ENCODE results near the gene ARRB1. TPM values are rescaled to one million over a fixed set of nuclear protein-coding genes. Genes with fewer than 3 reads are reported as not detected.

ARRB1 gene
- total RNA-seq, 1 donor from 2014 or later = 52.1 TPM

DNA sequence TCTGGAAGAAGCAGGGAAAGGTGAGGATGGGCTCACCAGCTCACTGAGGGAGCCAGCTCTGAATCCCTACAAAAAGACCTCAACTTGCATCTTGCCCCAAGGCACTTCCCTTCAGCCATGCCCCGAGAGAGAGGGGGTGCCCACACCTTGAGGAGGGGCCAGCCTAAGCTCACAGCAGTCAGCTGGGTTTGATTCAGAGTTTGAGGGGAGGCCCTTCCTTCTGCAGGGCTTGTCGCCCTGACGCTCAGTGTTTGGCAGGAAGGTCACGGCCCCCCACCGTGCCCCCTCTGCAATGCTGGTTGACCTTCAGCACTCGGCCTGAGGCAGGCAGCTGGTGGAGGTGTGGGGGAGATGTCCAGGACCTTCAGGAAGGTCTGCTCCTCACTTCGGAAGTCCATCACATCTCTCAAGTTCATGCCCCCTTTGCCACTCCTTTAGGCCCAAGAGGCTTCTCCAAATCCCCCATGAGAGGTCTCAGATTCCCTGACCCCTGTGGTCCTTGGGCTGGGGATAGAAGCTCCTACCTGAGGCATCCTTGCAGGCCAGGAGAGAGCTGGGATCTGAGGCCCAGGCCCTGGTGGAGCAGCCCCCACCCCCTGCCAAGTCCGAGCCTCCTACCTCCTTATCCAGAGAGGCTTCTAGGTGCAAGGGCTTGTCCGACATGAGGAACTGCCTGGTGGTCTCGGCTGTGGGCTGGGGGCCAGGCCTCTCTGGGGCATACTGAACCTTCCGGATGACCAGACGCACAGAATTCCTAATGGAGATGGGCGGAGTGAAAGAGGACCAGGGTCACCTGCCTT, 73.3 kb downstream of the ARRB1 start:
- intact Hi-C loops (cut with micrococcal nuclease) = no loop called here

DNA sequence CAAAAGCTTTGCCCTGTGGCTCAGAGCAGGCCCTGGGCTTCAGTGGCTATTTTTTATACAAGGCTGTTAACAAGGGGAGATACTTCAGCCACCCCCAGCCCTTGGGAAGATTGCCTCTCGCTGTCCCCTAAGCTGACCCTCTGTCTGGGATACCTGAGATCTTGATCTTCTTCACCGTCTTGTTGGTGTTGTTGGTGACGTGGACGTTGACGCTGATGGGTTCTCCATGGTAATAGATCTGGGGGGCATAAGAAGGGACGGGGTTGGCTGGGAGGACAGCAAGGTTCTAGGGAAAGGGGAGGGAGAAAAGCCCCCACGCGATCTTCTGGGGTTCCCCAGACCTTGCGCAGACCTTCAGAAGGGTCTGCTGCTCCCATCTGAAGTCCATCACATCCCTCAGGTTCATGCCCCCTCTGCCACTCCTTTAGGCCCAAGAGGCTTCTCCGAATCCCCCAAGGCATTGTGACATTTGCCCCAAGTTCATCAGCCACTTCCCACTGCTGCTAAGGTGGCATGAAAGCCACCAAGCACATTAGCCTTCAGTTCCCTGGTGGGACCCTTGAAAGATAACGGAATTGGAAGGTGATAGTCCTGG, 74.2 kb downstream of the ARRB1 start:
- intact Hi-C loops (cut with micrococcal nuclease) = no loop called here

DNA sequence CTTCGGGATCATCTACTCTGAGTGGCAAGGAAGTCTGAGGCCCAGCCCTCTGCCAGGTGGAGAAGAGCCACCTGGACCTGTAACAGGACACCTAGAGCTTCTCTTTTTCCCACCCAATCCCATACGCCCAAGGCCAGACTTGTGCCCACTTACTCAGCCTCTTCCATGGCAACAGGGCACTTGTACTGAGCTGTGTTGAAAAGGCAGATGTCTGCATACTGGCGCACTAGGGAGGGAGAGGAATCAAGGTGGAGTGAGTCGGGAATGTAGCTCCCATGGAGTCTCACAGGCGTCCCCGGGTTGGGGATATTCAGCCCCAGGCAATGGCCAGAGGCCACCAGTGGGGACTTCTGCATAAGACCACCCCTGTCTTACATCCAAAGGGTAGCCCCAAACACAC, 74.8 kb downstream of the ARRB1 start:
- intact Hi-C loops (cut with micrococcal nuclease) = no loop called here

DNA sequence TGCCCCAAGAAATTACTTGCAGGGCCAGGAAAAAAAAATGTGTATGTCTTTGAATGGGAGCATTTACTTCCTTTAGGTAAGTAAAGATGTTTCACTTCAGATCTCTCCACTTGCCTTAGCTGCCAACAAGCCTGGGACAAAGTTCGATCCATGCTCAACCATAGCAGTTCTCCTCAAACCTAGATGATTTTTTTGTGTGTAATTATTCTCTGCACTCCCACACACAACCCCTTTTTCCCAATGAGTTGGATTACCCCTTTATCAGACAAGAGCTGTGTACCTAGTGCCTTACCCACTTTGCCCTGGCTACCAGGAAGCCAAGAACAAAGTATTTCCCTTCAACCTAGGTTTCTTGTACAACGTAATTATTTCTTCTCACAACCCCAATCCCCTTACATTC, 75.3 kb downstream of the ARRB1 start:
- intact Hi-C loops (cut with micrococcal nuclease) = no loop called here

DNA sequence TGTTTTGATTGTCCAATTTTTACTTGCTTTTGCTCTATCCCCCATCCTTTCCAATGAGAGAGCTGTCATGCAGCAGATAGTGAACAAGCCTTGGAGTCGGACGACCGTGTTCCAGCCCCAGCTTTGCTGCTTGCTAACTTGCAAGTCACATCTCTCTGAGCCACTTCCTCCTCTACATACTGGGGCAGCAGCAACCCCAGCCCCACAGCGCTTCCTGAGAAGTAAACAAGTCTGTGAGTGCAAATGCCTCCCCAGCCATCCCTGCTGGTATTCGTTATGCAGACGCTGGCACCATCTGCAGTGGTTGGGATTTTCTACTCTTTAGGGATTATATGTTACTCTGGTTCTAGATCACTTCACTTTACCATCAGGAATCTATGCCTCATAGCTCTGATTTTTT, 75.9 kb downstream of the ARRB1 start:
- intact Hi-C loops (cut with micrococcal nuclease) = loop anchor here (1.0 kb wide), 1 partner anchor 109 kb away; no protein-coding TSS in a partner anchor

DNA sequence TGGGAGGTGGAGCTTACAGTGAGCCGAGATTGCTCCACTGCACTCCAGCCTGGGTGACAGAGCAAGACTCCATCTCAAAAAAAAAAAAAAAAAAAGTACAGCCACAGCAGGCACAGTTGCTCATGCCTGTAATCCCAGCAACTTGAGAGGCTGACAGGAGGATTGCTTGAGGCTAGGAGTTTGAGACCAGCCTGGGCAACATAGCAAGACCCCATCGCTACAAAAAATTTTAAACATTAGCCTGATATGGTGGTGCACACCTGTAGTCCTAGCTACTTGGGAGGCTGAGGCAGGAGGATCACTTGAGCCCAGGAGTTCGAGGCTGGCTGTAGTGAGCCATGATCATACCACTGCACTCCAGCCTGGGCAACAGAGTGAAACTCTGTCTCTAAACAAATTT, 76.7 kb downstream of the ARRB1 start:
- intact Hi-C loops (cut with micrococcal nuclease) = loop anchor here (1.0 kb wide), 1 partner anchor 110 kb away; no protein-coding TSS in a partner anchor

DNA sequence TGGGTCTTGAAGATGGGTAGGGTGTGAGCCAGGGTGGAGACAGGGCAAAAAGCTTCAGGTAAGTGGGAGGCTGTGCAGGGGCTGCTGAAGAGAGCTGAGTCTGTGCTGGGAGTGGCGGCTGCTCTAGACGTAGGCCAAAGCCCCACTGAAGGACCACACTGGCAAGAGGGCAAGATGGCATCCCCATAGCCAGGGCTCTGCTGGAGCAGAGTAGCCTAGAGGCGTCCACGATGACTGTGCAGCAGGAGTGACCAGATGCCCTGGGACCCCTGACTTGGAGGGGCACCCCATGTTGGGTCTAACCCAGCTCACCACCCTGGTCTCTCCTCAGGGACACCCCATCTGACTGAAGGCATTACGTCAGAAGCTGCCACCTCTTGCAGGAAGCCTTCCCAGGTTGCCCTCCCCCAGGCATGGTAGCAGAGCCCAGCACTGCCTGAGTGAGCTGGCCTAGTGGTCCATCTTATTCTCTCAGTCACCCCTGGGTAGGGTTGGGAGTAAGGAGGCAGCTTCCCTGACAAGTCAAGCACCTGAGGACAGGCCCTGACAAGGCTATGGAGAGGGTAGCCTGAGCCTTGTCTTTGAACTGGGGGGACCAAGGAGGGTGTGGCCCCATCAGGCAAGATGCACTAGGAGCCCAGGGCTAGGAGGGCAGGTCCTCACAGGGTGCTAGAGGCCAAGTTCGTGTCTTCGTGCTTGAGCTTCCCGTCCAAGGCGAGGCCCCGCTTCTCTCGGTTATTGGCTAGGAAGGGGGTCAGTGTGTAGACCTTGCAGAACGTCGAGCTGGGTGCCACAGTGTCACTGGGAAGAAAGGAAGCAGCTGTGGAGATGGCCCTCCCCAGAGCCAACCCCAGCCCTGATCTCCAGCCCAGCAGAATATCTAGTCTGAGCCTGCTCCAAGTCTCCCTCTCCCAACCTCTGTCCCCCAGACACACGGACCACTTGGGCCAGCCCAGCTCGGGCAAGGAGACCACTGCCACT, 77.8 kb downstream of the ARRB1 start:
- intact Hi-C loops (cut with micrococcal nuclease) = no loop called here

DNA sequence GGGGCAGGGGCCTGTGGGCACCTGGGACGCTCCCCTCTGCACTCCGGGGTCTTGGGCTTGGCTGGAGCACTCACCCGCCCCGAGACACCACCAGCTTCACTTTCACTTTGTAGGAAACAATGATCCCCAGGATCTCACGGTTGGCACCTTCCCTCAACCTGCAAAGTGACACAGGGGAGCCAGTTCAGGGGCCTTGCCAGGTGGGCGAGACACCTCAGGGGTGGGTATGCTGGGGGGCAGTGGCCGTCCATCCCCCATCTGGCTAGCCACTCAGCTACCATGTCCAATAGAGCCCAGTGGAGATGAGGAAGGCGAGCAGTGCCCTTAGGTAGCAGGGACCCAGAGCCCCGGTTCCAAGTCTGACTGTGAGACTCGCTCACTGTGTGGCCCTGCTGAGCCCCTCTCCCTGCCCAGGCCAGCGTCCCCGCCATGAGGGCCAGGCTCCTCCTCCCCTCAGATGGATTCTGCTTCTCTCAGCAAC, 78.6 kb downstream of the ARRB1 start:
- intact Hi-C loops (cut with micrococcal nuclease) = no loop called here

DNA sequence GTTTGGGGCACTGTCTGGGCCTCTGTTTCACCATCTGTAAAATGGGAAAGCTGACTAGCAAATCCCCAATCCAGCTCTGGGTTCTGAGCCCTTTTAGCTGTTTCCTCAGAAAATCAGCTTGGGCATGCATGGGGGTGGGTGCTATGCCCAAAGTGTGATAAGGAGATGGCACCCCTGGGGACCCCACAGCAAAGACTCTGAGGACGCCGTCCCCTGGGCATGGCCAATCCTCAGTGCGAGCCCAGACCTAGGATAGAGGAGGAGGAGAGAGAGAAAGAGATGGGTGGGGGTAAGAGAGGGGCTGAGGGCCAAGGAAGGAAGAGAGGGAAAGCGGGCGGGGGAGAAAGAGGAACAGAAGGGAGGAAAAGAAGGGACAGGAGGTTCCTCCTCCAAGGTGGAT, 79.1 kb downstream of the ARRB1 start:
- intact Hi-C loops (cut with micrococcal nuclease) = no loop called here

DNA sequence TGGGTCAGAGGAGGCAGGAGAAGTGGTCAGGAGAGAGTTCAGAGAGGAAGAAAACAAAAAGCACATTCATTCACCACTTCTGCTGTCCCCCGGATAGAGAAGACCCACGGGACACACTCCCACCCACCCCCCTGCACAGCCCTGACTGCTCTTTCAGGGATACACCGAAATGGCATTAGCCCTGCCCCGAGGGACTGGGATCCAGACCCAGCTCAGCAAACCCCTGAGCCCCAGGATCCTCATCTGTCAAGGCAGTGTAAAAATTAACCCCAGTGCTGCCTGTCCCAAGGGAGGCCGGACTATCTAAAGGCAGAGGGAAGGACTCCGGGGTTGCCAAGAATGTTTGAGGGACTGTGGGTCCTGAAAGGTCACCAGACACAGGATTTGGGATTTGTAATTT, 79.7 kb downstream of the ARRB1 start:
- intact Hi-C loops (cut with micrococcal nuclease) = no loop called here

DNA sequence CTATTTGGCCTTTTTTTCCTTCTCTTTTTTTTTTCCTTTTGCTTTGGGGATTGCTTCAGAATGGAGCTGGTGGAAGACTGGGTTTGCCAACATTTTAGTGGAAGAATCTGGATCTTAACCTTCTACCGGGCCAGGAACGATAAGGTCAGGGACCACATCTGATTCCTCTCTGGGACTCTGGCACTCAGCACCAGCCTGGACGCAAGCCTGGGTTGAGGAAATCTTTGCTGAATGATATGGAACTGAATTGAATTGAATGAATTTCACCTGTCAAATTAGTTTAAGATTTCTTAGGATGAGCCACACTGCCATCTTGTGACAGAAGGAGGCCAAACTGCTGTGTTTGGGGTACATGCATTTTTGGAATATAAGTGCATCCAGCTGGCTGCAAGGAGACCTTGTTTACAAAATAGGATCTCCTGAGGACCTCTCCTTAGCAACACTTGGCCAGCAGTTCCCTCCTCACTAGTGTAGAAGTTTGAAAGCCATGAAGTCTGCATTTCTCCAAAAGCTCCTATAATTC, 80.5 kb downstream of the ARRB1 start:
- intact Hi-C loops (cut with micrococcal nuclease) = no loop called here

DNA sequence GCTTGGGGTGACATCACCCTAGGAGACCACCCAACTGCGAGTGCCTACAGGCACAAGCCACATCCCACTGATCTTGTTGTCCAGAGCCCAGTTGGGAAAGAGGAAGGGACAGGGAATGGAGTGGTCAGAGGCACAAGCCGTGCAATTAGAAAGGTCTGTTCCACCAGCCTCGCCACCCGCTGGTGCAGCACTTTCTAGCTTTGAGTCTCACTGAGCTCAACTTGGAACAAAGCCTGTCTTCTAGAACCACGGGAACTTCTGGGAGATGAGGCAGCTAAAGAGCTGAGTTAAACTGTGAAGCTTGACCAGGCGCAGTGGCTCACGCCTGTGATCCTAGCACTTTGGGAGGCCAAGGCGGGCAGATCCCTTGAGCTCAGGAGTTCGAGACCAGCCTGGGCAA, 81.6 kb downstream of the ARRB1 start:
- intact Hi-C loops (cut with micrococcal nuclease) = no loop called here

DNA sequence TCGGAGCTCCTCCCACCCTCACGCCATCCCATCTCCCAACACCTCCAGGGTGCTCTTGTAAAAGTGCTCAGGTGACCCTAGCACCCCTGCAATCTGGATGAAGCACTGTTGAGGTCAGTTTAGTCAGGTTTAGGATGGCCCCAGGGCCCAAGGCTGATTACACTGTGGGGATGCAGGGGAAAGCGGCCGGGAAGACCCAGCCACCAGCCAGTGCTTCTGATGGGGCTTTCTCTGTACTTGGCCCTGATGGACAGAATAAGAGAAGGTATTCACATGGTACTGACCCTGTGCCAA, 82.1 kb downstream of the ARRB1 start:
- intact Hi-C loops (cut with micrococcal nuclease) = no loop called here

DNA sequence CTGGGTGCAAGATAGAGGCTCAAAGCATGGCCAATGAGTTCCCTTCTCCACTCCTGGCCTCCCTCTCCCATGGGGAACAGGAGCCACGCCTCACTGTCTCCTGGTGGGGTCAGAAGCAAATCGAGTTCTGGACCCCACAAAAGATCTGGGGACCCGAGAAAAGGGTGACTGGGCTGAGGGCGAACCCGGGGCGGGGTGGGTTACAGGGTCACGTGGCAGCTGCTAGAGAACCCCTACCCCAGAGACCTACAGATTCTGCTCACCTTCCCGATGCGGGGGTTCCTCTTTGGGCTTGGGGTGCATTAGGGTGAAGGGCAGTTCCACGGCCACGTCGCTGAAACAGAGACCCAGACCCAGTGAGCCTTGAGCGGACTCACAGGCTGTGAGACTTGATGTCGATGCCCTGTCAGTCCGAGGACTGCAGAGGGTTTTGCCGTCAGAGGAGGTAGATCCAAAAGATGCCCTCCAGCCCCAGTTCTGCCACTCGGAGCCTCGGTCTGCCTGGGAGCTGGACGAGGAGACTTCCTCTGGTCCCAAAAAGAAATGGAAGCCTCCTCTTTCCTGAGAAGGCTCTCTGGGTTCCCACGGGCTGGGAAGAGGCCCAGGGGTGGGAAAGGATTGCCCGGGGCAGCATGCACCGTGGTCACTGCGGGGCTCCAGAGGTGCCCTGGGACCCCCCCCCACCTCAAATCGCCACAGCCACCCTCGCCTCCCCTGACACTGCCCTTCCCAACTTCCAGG, 82.7 kb downstream of the ARRB1 start:
- intact Hi-C loops (cut with micrococcal nuclease) = no loop called here

DNA sequence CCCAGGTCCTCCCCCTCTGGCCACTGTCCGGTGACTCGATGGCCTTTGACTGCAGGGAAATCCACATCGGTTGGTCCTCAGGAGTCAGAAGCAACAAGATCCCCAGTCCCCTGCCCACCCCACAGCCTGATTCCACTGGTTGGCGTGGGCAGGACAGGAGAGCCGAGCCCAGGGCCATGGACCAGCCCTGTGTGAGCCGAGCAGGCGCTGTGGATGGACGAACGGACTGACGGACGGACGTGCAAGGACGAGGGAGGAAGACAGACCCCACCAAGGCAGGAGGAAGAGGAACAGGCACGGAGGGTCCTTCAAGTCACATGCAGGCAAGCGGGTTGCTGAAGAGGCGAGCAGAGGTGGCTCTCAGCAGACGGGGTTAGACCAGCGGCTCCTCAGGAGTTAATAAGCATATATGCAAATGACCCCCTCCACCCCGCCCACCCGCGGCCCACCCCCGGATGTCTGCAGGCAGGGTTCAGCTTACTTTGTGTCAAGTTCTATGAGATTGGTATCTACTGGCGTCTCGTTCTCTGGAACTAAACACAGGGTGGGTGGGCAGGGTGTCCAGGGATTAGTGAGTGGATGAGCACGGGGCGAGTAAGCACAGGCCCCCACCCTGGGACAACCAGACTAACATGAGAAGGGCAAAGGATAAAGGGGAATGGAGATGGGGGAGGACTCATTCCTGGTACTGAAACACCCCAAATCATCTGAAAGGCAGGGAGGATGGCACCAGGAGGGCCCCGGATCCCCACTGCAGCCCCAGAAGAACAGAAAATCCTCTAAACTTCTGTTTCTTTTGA, 84.1 kb downstream of the ARRB1 start:
- intact Hi-C loops (cut with micrococcal nuclease) = no loop called here

DNA sequence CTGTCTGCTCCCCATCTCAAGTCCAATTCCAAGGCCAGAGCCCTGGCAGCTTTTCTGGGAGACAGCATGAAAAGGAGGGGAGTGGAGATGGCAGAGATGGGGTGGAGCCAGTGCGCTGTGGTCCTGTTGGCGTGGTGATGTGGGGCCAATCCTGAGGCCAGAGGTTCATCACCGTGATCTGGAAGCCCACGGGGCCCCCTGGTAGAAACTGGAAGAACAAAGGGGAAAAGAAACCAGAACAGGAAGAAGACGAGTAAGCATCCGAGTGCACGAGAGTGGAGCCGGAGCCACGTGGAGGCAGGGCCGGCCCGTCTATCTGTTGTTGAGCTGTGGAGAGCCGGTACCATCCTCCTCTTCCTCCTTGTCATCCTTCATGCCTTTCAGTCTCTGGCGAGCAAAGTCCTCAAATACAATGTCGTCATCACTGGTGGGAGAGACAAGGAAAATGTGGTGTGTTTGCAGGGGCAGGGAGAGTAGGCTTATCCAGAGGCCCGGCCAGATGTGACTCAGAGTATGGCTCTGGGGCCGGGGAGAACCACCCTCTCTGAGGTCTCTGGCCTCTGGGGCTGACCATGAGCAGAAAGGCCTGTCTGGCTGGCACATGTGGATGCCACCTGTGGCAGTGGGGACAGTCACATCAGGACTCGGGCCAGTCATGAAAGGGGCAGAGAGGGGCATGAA, 85.5 kb downstream of the ARRB1 start:
- intact Hi-C loops (cut with micrococcal nuclease) = no loop called here

DNA sequence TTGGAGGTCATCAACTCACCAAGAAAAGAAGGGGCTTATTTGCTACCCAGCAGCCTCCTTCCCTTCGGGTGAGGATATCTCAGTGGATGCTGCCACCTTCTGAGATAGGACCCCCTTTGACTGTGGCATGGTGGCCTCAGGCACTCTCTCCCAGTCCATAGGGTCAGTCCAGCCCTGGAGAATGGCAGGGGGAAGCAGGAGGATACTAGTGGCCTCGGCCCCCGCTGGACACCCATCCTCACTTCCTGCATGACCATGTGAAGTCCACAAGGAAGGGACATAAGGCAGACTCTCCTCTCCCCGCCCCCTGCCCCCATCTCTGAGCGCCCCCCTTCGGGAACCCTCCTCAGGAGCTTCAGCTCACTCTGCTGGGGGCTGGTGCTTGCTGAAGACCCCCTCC, 86.5 kb downstream of the ARRB1 start:
- intact Hi-C loops (cut with micrococcal nuclease) = no loop called here

DNA sequence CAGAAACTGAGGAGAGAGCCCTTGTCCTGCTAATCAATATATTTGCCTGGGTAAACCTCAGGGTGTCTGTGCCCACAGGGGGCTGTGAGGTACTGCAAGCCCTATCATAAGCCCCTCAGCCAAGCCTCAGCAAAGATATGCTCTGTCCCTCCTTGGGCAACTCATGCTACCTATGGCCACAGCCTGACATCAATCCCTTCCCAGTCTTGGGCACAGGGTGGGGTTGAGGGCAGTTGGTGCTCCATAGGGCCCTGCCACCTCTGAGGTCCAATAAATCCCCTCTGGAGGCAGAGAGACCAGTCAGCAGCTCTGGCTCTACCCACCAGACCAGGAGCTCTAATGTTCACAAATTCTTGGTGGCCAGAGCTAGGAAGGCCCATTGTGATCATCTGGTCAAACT, 87.1 kb downstream of the ARRB1 start:
- intact Hi-C loops (cut with micrococcal nuclease) = no loop called here

DNA sequence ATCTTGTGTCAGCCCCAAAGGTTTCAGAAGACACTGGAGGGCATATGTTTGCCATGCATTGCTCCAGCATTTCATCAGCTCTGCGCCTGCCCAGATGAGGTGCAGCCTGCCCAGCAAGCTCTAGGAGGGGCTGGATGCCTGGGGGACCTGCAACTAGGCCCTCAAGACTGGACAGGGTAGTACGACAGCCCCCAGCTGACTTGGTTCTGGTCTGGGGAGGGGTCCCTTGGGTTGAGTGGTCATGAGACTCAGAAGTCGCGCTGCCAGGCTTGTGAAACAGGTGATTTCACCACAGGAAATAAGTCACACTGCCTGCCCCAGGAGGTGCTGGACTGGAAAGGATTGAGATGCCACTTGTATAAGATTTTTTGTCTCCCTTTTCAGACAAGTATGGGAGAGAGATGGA, 87.5 kb downstream of the ARRB1 start:
- intact Hi-C loops (cut with micrococcal nuclease) = no loop called here
